Stimulated activated CD4-positive, alpha-beta T cell treated with anti-CD3 and anti-CD28 coated beads, Interleukin-15, amount 100 ng/mL, for 1 hour (primary cell): ENCODE data around the gene DIABLO.

Source experiments
- DNase-seq, 2 donors: peaks; one replicate each; pipeline ENCODE4 v3.0.0-alpha.2; 2020; ENCODE audit warnings: low read depth in 1 of 2, low spot score in 1 of 2

DIABLO gene

GRCh38 chr12:122159882-122160281 is 66.0 kb downstream of the DIABLO start:
- no peak for DNase-seq

GRCh38 chr12:122158700-122159285 is 67.1 kb downstream of the DIABLO start:
- DNase-seq, result no peak
